K562 (cell line): ENCODE results near the gene RPL10A. TPM values are rescaled to one million over a fixed set of nuclear protein-coding genes. Genes with fewer than 3 reads are reported as not detected.

Source experiments
- CHCHD3 ChIP-seq: fragments of 250-450 bp; sonication (Bioruptor Pico); IDR thresholded peaks from 2 replicates; pipeline ENCODE4 v2.1.2; 2022; ENCODE audit warnings: mild to moderate bottlenecking
- MCM2 ChIP-seq: fragments of 450-650 bp; IDR thresholded peaks from 2 replicates; pipeline ENCODE4 v1.6.1; 2017; ENCODE audit warnings: low read depth, mild to moderate bottlenecking
- RFX1 ChIP-seq: fragments of 450-650 bp; IDR thresholded peaks from 2 replicates; pipeline ENCODE4 v1.6.1; 2016; ENCODE audit warnings: mild to moderate bottlenecking, moderate library complexity
- SOX6 ChIP-seq: fragments of 450-650 bp; IDR thresholded peaks from 2 replicates; pipeline ENCODE4 v1.6.1; 2014; ENCODE audit warnings: mild to moderate bottlenecking
- polyA plus RNA-seq, 8 experiments: library from polyadenylated mRNA; depleted of rRNA in 4 of 8; stranded (reverse) in 5 of 8; unstranded in 3 of 8; fragments of >200 nt; fragmentation: Nextera tagmentation in 2 of 8; fragmentation: Illumina TruSeq in 1 of 8; extraction: Ambion mirVana in 2 of 8; extraction: Trizol in 1 of 8; gene quantifications; 2 replicates each; pipeline versions ENCODE4 v1.2.1 to v1.2.3, GENCODE V29; 2011 to 2014; ENCODE audit warnings: inconsistent platforms in 1 of 8, missing spikeins in 1 of 8
- total RNA-seq, 7 experiments: library from RNA; depleted of rRNA in 6 of 7; stranded (reverse); fragments of >200 nt in 6 of 7; fragmentation: Illumina TruSeq in 2 of 7; extraction: Trizol in 2 of 7; gene quantifications; 2 replicates each; pipeline versions ENCODE4 v1.2.1 to v1.2.3, GENCODE V29; 2011 to 2021; ENCODE audit warnings: low replicate concordance in 1 of 7
- TF ChIP-seq, protein P1 (sequence below): fragments of 450-650 bp; IDR thresholded peaks from 2 replicates; pipeline ENCODE4 v1.6.1; 2017; ENCODE audit warnings: antibody characterized with exemption
- TF ChIP-seq, protein P2 (sequence below): sonication (generic); formaldehyde crosslinking; IDR thresholded peaks from 2 replicates; pipeline ENCODE4 v1.8.1; 2023; ENCODE audit warnings: missing genetic modification reagents, mild to moderate bottlenecking, borderline replicate concordance
- TF ChIP-seq, protein P3 (sequence below): sonication (generic); formaldehyde crosslinking; IDR thresholded peaks from 2 replicates; pipeline ENCODE4 v1.8.1; 2023; ENCODE audit warnings: mild to moderate bottlenecking, missing genetic modification reagents, moderate library complexity
- TF ChIP-seq, protein P4 (sequence below), 3 experiments: fragments of 200-800 bp in 1 of 3; fragments of 250-450 bp in 1 of 3; fragments of 450-650 bp in 1 of 3; sonication (Bioruptor Pico) in 1 of 3; sonication (Bioruptor generic) in 1 of 3; formaldehyde crosslinking in 1 of 3; IDR thresholded peaks; 2 replicates each; pipeline versions ENCODE4 v1.6.1 to v1.8.0; 2016 to 2022; ENCODE audit warnings: mild to moderate bottlenecking in 2 of 3, missing genetic modification characterization in 2 of 3, missing compliant biosample characterization in 1 of 3, moderate library complexity in 1 of 3

The RPL10A gene
- total and polyA plus RNA-seq, 9 of the 15 experiments (the other 6 are each of a cell fraction or from before 2014, with no cell fraction given): 1,589 to 3,237 (median 2,116) TPM

DNA sequence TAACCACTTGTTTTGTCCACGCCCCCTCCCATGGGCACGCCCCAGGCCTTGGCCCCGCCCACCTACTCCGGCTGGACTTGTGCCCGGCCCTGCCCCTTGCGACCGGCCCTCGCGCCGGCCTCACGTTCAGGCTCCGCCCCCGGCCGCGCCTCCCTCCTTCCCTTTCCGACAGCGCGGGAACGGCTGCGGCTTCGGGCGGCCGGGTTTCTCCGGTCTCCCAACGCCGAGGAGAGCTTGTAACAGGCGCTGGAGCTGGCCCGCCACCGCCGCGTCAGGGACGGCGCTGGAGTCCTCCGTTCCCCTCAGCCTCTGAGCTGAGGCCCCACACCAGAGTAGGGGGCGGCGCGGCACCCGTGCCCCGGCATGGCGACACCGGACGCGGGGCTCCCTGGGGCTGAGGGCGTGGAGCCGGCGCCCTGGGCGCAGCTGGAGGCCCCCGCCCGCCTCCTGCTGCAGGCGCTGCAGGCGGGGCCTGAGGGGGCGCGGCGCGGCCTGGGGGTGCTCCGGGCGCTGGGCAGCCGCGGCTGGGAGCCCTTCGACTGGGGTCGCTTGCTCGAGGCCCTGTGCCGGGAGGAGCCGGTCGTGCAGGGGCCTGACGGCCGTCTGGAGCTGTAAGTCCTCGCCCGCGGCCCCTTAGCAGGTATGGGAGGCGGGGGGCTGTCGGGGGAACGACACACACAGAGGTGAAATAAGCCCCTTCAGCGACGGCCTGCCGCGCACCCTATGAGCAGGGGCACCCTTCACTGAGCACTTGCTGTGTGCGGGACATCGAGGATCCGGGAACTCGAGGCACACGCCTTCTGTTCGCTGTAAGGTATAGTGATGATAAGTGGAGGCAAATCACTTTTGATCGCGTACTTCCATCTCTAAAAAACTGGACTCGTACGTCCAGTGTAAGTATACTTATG lies 15.8 kb upstream of the RPL10A start, which contains the start of gene FANCE (continued):
- TF ChIP-seq, protein P1, sequence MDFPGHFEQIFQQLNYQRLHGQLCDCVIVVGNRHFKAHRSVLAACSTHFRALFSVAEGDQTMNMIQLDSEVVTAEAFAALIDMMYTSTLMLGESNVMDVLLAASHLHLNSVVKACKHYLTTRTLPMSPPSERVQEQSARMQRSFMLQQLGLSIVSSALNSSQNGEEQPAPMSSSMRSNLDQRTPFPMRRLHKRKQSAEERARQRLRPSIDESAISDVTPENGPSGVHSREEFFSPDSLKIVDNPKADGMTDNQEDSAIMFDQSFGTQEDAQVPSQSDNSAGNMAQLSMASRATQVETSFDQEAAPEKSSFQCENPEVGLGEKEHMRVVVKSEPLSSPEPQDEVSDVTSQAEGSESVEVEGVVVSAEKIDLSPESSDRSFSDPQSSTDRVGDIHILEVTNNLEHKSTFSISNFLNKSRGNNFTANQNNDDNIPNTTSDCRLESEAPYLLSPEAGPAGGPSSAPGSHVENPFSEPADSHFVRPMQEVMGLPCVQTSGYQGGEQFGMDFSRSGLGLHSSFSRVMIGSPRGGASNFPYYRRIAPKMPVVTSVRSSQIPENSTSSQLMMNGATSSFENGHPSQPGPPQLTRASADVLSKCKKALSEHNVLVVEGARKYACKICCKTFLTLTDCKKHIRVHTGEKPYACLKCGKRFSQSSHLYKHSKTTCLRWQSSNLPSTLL: no peak
- TF ChIP-seq MCM2 (no peak), RFX1 (no peak), SOX6 (peak; percentile 21; the same call in 1 of the 2 replicates), CHCHD3 (CRISPR knock-in tag) (no peak)
- TF ChIP-seq, protein P2, sequence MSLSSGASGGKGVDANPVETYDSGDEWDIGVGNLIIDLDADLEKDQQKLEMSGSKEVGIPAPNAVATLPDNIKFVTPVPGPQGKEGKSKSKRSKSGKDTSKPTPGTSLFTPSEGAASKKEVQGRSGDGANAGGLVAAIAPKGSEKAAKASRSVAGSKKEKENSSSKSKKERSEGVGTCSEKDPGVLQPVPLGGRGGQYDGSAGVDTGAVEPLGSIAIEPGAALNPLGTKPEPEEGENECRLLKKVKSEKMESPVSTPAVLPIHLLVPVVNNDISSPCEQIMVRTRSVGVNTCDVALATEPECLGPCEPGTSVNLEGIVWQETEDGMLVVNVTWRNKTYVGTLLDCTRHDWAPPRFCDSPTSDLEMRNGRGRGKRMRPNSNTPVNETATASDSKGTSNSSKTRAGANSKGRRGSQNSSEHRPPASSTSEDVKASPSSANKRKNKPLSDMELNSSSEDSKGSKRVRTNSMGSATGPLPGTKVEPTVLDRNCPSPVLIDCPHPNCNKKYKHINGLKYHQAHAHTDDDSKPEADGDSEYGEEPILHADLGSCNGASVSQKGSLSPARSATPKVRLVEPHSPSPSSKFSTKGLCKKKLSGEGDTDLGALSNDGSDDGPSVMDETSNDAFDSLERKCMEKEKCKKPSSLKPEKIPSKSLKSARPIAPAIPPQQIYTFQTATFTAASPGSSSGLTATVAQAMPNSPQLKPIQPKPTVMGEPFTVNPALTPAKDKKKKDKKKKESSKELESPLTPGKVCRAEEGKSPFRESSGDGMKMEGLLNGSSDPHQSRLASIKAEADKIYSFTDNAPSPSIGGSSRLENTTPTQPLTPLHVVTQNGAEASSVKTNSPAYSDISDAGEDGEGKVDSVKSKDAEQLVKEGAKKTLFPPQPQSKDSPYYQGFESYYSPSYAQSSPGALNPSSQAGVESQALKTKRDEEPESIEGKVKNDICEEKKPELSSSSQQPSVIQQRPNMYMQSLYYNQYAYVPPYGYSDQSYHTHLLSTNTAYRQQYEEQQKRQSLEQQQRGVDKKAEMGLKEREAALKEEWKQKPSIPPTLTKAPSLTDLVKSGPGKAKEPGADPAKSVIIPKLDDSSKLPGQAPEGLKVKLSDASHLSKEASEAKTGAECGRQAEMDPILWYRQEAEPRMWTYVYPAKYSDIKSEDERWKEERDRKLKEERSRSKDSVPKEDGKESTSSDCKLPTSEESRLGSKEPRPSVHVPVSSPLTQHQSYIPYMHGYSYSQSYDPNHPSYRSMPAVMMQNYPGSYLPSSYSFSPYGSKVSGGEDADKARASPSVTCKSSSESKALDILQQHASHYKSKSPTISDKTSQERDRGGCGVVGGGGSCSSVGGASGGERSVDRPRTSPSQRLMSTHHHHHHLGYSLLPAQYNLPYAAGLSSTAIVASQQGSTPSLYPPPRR: 0 out of 2 replicates have a peak, but pooled peaks have one; percentile 29
- TF ChIP-seq, protein P3, sequence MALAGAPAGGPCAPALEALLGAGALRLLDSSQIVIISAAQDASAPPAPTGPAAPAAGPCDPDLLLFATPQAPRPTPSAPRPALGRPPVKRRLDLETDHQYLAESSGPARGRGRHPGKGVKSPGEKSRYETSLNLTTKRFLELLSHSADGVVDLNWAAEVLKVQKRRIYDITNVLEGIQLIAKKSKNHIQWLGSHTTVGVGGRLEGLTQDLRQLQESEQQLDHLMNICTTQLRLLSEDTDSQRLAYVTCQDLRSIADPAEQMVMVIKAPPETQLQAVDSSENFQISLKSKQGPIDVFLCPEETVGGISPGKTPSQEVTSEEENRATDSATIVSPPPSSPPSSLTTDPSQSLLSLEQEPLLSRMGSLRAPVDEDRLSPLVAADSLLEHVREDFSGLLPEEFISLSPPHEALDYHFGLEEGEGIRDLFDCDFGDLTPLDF: peak; percentile 96
- TF ChIP-seq, protein P4, sequence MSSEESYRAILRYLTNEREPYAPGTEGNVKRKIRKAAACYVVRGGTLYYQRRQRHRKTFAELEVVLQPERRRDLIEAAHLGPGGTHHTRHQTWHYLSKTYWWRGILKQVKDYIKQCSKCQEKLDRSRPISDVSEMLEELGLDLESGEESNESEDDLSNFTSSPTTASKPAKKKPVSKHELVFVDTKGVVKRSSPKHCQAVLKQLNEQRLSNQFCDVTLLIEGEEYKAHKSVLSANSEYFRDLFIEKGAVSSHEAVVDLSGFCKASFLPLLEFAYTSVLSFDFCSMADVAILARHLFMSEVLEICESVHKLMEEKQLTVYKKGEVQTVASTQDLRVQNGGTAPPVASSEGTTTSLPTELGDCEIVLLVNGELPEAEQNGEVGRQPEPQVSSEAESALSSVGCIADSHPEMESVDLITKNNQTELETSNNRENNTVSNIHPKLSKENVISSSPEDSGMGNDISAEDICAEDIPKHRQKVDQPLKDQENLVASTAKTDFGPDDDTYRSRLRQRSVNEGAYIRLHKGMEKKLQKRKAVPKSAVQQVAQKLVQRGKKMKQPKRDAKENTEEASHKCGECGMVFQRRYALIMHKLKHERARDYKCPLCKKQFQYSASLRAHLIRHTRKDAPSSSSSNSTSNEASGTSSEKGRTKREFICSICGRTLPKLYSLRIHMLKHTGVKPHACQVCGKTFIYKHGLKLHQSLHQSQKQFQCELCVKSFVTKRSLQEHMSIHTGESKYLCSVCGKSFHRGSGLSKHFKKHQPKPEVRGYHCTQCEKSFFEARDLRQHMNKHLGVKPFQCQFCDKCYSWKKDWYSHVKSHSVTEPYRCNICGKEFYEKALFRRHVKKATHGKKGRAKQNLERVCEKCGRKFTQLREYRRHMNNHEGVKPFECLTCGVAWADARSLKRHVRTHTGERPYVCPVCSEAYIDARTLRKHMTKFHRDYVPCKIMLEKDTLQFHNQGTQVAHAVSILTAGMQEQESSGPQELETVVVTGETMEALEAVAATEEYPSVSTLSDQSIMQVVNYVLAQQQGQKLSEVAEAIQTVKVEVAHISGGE (CRISPR knock-in tag; IDR thresholded peaks at IDR 0.05): peak in 1 of 3 experiments; percentile 47; a peak in 1 of 6 replicates
